HepG2 (cell line): ENCODE results near the gene RPS27L. TPM values are rescaled to one million over a fixed set of nuclear protein-coding genes. Genes with fewer than 3 reads are reported as not detected.
A peak's percentile ranks its signal among the peaks of the same experiment; 100 is the strongest.

Source experiments
- CBX1 ChIP-seq: IDR thresholded peaks from one replicate; pipeline ENCODE4 v1.6.1; 2016; ENCODE audit warnings: antibody characterized with exemption, low read depth
- FOXP1 ChIP-seq, 2 experiments: fragments of 450-650 bp in 1 of 2; IDR thresholded peaks; 2 replicates each; pipeline ENCODE4 v1.6.1; 2017 to 2018; ENCODE audit warnings: antibody characterized with exemption in 1 of 2
- HOXA9 ChIP-seq: sonication (generic); formaldehyde crosslinking; IDR thresholded peaks from 2 replicates; pipeline ENCODE4 v1.8.1; 2022; ENCODE audit warnings: missing genetic modification reagents, mild to moderate bottlenecking, moderate library complexity, borderline replicate concordance
- KLF9 ChIP-seq: IDR thresholded peaks from 2 replicates; pipeline ENCODE4 v1.6.1; 2016; ENCODE audit warnings: low read depth
- RAD51 ChIP-seq: fragments of 450-650 bp; IDR thresholded peaks from 2 replicates; pipeline ENCODE4 v1.6.1; 2016; ENCODE audit warnings: borderline replicate concordance
- REL ChIP-seq: sonication (generic); formaldehyde crosslinking; conservative IDR thresholded peaks from 2 replicates; pipeline ENCODE4 v1.8.0; 2022; ENCODE audit warnings: mild to moderate bottlenecking, missing genetic modification reagents, moderate library complexity
- SATB2 ChIP-seq: sonication (generic); formaldehyde crosslinking; IDR thresholded peaks from 2 replicates; pipeline ENCODE4 v1.5.0; 2020; ENCODE audit warnings: missing genetic modification reagents
- ZBTB1 ChIP-seq: sonication (generic); formaldehyde crosslinking; IDR thresholded peaks from 2 replicates; pipeline ENCODE4 v1.4.0; 2020; ENCODE audit warnings: missing genetic modification reagents, borderline replicate concordance
- ZNF274 ChIP-seq: sonication (generic); formaldehyde crosslinking; IDR thresholded peaks from 2 replicates; pipeline ENCODE4 v1.5.1; 2020; ENCODE audit warnings: mild to moderate bottlenecking, missing genetic modification reagents
- ZNF30 ChIP-seq: sonication (generic); formaldehyde crosslinking; IDR thresholded peaks from 2 replicates; pipeline ENCODE4 v1.5.0; 2020; ENCODE audit warnings: mild to moderate bottlenecking, missing genetic modification reagents
- ZNF446 ChIP-seq: sonication (generic); formaldehyde crosslinking; IDR thresholded peaks from 2 replicates; pipeline ENCODE4 v1.5.0; 2020; ENCODE audit warnings: mild to moderate bottlenecking, missing genetic modification reagents
- polyA plus RNA-seq, 8 experiments: library from polyadenylated mRNA; depleted of rRNA in 3 of 8; stranded (reverse) in 7 of 8; unstranded in 1 of 8; fragments of >200 nt; fragmentation: Illumina TruSeq in 4 of 8; extraction: Trizol in 4 of 8; gene quantifications; 2 replicates each; pipeline versions ENCODE4 v1.2.1 to v1.2.3, GENCODE V29; 2011 to 2016; ENCODE audit warnings: low read depth in 4 of 8, missing spikeins in 1 of 8, mixed read lengths in 1 of 8; ENCODE audit not compliant: insufficient read depth in 1 of 8
- total RNA-seq, 5 experiments: library from RNA; depleted of rRNA; stranded (reverse); fragments of >200 nt; fragmentation: Illumina TruSeq; extraction: Trizol; gene quantifications; 2 replicates each; pipeline ENCODE4 v1.2.3, GENCODE V29; 2016; ENCODE audit warnings: low read depth in 1 of 5
- TF ChIP-seq, protein P1 (sequence below): sonication (generic); formaldehyde crosslinking; IDR thresholded peaks from 2 replicates; pipeline ENCODE4 v1.8.1; 2022; ENCODE audit warnings: mild to moderate bottlenecking, missing genetic modification reagents
- TF ChIP-seq, protein P2 (sequence below): sonication (generic); formaldehyde crosslinking; IDR thresholded peaks from 2 replicates; pipeline ENCODE4 v1.5.0; 2020; ENCODE audit warnings: missing genetic modification reagents
- TF ChIP-seq, protein P3 (sequence below): sonication (generic); formaldehyde crosslinking; IDR thresholded peaks from 2 replicates; pipeline ENCODE4 v1.8.0; 2022; ENCODE audit warnings: mild to moderate bottlenecking, missing genetic modification reagents
- TF ChIP-seq, protein P4 (sequence below): sonication (generic); formaldehyde crosslinking; IDR thresholded peaks from 2 replicates; pipeline ENCODE4 v1.4.0; 2020; ENCODE audit warnings: missing genetic modification reagents
- TF ChIP-seq, protein P5 (sequence below), 2 experiments: IDR thresholded peaks; 2 replicates each; pipeline ENCODE4 v1.6.1; 2011 to 2012; ENCODE audit warnings: low read length in 2 of 2, borderline replicate concordance in 1 of 2, low read depth in 1 of 2, mild to moderate bottlenecking in 1 of 2, moderate library complexity in 1 of 2
- TF ChIP-seq, protein P6 (sequence below): sonication (generic); formaldehyde crosslinking; IDR thresholded peaks from 2 replicates; pipeline ENCODE4 v1.8.0; 2022; ENCODE audit warnings: mild to moderate bottlenecking, missing genetic modification reagents; ENCODE audit not compliant: insufficient replicate concordance

RPS27L gene
- total and polyA plus RNA-seq, 2 of the 13 experiments (the other 11 are each of a cell fraction or from before 2014, with no cell fraction given), result 231 to 433 TPM

DNA sequence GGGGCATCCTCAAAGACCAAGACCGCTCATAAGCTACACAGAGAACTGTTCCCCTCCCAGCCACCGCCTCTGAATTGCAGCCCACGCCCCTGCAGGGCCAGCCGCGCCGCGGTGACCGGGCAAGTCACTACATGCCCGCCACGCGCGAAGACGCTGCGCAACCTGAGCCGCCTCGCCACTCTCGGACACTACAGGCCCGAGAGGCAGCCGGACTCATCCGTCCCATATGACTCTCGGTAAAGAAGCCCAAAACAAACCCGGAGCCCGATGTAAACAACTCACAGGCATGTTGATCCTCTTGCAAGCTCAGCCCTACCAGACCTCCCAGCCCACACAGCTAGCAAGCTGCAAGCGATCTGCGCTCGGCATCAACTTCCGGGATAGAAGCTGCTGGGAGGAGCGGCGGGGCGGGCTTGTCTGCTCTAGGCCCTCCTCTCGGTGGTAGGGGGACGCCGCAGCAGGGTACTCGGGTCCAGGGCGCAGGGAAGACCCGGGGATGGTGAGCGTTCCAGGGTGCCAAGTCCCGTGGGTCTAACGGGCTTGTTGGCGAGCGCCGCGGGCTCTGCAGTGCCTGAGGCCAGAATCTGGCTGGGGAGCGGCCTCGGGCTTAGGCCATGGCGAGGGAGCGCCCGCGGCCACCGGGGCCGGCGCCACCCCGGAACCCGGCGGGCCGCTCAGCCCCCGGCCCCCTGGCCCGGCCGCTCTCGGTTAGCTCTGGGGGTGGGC lies at the start of gene RPS27L (continued):
- TF ChIP-seq ZNF274 (CRISPR knock-in tag), result peak; percentile 61; the same call in 1 of the 2 replicates
- TF ChIP-seq, protein P1, sequence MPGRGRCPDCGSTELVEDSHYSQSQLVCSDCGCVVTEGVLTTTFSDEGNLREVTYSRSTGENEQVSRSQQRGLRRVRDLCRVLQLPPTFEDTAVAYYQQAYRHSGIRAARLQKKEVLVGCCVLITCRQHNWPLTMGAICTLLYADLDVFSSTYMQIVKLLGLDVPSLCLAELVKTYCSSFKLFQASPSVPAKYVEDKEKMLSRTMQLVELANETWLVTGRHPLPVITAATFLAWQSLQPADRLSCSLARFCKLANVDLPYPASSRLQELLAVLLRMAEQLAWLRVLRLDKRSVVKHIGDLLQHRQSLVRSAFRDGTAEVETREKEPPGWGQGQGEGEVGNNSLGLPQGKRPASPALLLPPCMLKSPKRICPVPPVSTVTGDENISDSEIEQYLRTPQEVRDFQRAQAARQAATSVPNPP (CRISPR knock-in tag), result peak; percentile 59; the same call in 1 of the 2 replicates
- TF ChIP-seq, protein P2, sequence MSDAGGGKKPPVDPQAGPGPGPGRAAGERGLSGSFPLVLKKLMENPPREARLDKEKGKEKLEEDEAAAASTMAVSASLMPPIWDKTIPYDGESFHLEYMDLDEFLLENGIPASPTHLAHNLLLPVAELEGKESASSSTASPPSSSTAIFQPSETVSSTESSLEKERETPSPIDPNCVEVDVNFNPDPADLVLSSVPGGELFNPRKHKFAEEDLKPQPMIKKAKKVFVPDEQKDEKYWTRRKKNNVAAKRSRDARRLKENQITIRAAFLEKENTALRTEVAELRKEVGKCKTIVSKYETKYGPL (CRISPR knock-in tag), result peak; percentile 73; the same call in 1 of the 2 replicates
- no peak; the same call in 1 of the 2 replicates for TF ChIP-seq ZNF446
- peak; percentile 51; the same call in 1 of the 2 replicates for TF ChIP-seq HOXA9 (CRISPR knock-in tag)
- no peak for TF ChIP-seq ZBTB1 (CRISPR knock-in tag)
- TF ChIP-seq, protein P3, sequence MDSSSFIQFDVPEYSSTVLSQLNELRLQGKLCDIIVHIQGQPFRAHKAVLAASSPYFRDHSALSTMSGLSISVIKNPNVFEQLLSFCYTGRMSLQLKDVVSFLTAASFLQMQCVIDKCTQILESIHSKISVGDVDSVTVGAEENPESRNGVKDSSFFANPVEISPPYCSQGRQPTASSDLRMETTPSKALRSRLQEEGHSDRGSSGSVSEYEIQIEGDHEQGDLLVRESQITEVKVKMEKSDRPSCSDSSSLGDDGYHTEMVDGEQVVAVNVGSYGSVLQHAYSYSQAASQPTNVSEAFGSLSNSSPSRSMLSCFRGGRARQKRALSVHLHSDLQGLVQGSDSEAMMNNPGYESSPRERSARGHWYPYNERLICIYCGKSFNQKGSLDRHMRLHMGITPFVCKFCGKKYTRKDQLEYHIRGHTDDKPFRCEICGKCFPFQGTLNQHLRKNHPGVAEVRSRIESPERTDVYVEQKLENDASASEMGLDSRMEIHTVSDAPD (CRISPR knock-in tag), result no peak
- TF ChIP-seq, protein P4, sequence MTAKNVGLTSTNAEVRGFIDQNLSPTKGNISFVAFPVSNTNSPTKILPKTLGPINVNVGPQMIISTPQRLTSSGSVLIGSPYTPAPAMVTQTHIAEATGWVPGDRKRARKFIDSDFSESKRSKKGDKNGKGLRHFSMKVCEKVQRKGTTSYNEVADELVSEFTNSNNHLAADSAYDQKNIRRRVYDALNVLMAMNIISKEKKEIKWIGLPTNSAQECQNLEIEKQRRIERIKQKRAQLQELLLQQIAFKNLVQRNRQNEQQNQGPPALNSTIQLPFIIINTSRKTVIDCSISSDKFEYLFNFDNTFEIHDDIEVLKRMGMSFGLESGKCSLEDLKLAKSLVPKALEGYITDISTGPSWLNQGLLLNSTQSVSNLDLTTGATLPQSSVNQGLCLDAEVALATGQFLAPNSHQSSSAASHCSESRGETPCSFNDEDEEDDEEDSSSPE, result peak; percentile 53
- TF ChIP-seq SATB2 (CRISPR knock-in tag), result peak; percentile 83
- TF ChIP-seq RAD51, result no peak
- 0 out of 2 replicates have a peak, but pooled peaks have one; percentile 66 for TF ChIP-seq REL
- TF ChIP-seq FOXP1 (IDR thresholded peaks at IDR 0.05), result no peak
- peak; percentile 57 for TF ChIP-seq FOXP1 (CRISPR knock-in tag; IDR thresholded peaks at IDR 0.05)
- TF ChIP-seq, protein P5, sequence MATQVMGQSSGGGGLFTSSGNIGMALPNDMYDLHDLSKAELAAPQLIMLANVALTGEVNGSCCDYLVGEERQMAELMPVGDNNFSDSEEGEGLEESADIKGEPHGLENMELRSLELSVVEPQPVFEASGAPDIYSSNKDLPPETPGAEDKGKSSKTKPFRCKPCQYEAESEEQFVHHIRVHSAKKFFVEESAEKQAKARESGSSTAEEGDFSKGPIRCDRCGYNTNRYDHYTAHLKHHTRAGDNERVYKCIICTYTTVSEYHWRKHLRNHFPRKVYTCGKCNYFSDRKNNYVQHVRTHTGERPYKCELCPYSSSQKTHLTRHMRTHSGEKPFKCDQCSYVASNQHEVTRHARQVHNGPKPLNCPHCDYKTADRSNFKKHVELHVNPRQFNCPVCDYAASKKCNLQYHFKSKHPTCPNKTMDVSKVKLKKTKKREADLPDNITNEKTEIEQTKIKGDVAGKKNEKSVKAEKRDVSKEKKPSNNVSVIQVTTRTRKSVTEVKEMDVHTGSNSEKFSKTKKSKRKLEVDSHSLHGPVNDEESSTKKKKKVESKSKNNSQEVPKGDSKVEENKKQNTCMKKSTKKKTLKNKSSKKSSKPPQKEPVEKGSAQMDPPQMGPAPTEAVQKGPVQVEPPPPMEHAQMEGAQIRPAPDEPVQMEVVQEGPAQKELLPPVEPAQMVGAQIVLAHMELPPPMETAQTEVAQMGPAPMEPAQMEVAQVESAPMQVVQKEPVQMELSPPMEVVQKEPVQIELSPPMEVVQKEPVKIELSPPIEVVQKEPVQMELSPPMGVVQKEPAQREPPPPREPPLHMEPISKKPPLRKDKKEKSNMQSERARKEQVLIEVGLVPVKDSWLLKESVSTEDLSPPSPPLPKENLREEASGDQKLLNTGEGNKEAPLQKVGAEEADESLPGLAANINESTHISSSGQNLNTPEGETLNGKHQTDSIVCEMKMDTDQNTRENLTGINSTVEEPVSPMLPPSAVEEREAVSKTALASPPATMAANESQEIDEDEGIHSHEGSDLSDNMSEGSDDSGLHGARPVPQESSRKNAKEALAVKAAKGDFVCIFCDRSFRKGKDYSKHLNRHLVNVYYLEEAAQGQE (IDR thresholded peaks at IDR 0.05; ENCODE audit: borderline replicate concordance in 1 of 2, low read depth in 1 of 2, low read length in 2 of 2), result peak in 1 of 2 experiments; percentile 68; a peak in 1 of 4 replicates
- TF ChIP-seq, protein P6, sequence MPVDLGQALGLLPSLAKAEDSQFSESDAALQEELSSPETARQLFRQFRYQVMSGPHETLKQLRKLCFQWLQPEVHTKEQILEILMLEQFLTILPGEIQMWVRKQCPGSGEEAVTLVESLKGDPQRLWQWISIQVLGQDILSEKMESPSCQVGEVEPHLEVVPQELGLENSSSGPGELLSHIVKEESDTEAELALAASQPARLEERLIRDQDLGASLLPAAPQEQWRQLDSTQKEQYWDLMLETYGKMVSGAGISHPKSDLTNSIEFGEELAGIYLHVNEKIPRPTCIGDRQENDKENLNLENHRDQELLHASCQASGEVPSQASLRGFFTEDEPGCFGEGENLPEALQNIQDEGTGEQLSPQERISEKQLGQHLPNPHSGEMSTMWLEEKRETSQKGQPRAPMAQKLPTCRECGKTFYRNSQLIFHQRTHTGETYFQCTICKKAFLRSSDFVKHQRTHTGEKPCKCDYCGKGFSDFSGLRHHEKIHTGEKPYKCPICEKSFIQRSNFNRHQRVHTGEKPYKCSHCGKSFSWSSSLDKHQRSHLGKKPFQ, result no peak
- no peak for TF ChIP-seq ZNF30 (CRISPR knock-in tag)
- peak; percentile 91 for TF ChIP-seq CBX1
- TF ChIP-seq KLF9 (CRISPR knock-in tag), result no peak; the same call in 1 of the 2 replicates
